ENCODE measurements around the gene KDM4B. TPM values are rescaled to one million over a fixed set of nuclear protein-coding genes. Genes with fewer than 3 reads are reported as not detected.

Gene KDM4B
- total and polyA plus RNA-seq, 2 of the 8 experiments (the other 6 are each of a cell fraction or from before 2014, with no cell fraction given): 12.0 to 31.9 TPM

GRCh38 chr19:5063873-5064645, 95.1 kb downstream of the KDM4B start (continued):
- TF ChIP-seq CHD7 (IDR thresholded peaks at IDR 0.05; ENCODE audit: insufficient replicate concordance, low read length) (no peak), ATF3 (IDR thresholded peaks at IDR 0.05; ENCODE audit: insufficient read depth, low read depth, low read length) (no peak), CTBP2 (IDR thresholded peaks at IDR 0.05; ENCODE audit: borderline replicate concordance, insufficient read depth, insufficient read length, low read length) (no peak), MAFK (IDR thresholded peaks at IDR 0.05; ENCODE audit: low read depth, low read length) (no peak), SIN3A (conservative IDR thresholded peaks at IDR 0.05 in 1 of 2, IDR thresholded peaks at IDR 0.05 in 1 of 2; ENCODE audit: low read depth in 1 of 2, low read length in 2 of 2) (no peak), YY1 (IDR thresholded peaks at IDR 0.05; ENCODE audit: low read depth, low read length) (no peak), TCF12 (IDR thresholded peaks at IDR 0.05; ENCODE audit: low read depth, low read length) (no peak), SP4 (IDR thresholded peaks at IDR 0.05; ENCODE audit: low read length) (no peak), BCL11A (IDR thresholded peaks at IDR 0.05; ENCODE audit: low read depth in 2 of 2, low read length in 2 of 2) (no peak), BRCA1 (IDR thresholded peaks at IDR 0.05; ENCODE audit: low read depth, low read length) (no peak)
